Thoracic aorta (tissue), 2 donors: ENCODE measurements around the gene TCIRG1. TPM values are rescaled to one million over a fixed set of nuclear protein-coding genes. Genes with fewer than 3 reads are reported as not detected.

Experiments used
- ATAC-seq: fragments of 150-250 bp; one replicate; pipeline ENCODE4 v1.8.0; 2017; ENCODE audit warnings: low read depth; ENCODE audit not compliant: insufficient number of reproducible peaks, low FRiP score
- DNase-seq: peaks from one replicate; pipeline ENCODE4 v3.0.0-alpha.2; 2020; ENCODE audit warnings: low spot score
- H3K27ac ChIP-seq, 2 donors: fragments of 200-600 bp; sonication (generic); 1 replicate in 1 of 2; 2 replicates in 1 of 2; pipeline ENCODE4 v1.5.1; 2016; ENCODE audit warnings: mild to moderate bottlenecking in 2 of 2, moderate library complexity in 2 of 2
- H3K27me3 ChIP-seq: fragments of 200-600 bp; sonication (generic); replicated peaks from 2 replicates; pipeline ENCODE4 v1.6.0; 2016; ENCODE audit warnings: mild to moderate bottlenecking; ENCODE audit not compliant: insufficient read depth
- H3K36me3 ChIP-seq: fragments of 200-600 bp; sonication (generic); one replicate; pipeline ENCODE4 v1.5.1; 2016
- H3K4me1 ChIP-seq, 2 donors: fragments of 200-600 bp; sonication (generic); 1 replicate in 1 of 2; 2 replicates in 1 of 2; pipeline versions ENCODE4 v1.5.1 to v1.6.0; 2016; ENCODE audit warnings: low read depth in 2 of 2, mild to moderate bottlenecking in 1 of 2; ENCODE audit not compliant: control insufficient read depth in 1 of 2
- H3K4me3 ChIP-seq: fragments of 200-600 bp; sonication (generic); 2 replicates; pipeline ENCODE4 v1.5.1; 2016; ENCODE audit warnings: mild to moderate bottlenecking
- H3K9me3 ChIP-seq: fragments of 200-600 bp; sonication (generic); 2 replicates; pipeline ENCODE4 v1.5.1; 2016
- CTCF ChIP-seq: fragments of 200-600 bp; sonication (generic); IDR thresholded peaks from one replicate; pipeline ENCODE4 v1.5.1; 2019; ENCODE audit warnings: antibody characterized with exemption
- total RNA-seq, 2 donors: library from RNA; depleted of rRNA; stranded (reverse); fragments of >200 nt; gene quantifications; one replicate each; pipeline versions ENCODE4 v1.1.0 to v1.2.3, GENCODE V29; 2016

TCIRG1 gene
- total RNA-seq, 2 donors from 2014 or later: 167 to 281 TPM

GRCh38 chr11:68031144-68031464 is 7.7 kb upstream of the TCIRG1 start:
- Histone ChIP-seq H3K27me3 (no peaks in the 10 kb centered on the region), H3K4me3 (peak overlapping the region; percentile 97), H3K9me3 (no peaks in the 10 kb centered on the region), H3K36me3 (peaks cover 9% of the 10 kb centered on the region), H3K4me1 (peaks cover 12 to 22% of the 10 kb centered on the region in 2 donors), H3K27ac (peak overlapping the region; percentile 84 to 86)
- DNase-seq: no peak
- TF ChIP-seq CTCF: no peak
- no peak for ATAC-seq

- no peak overlapping the region for H3K4me3 ChIP-seq
- H3K27ac ChIP-seq: no peak overlapping the region
- no peak for TF ChIP-seq CTCF
- DNase-seq (no peak), ATAC-seq (no peak)
- peaks cover 9% of the 10 kb centered on the region for H3K36me3 ChIP-seq
- H3K9me3 ChIP-seq: no peaks in the 10 kb centered on the region
- no peaks in the 10 kb centered on the region for H3K27me3 ChIP-seq
- peaks cover 16 to 23% of the 10 kb centered on the region in 2 donors for H3K4me1 ChIP-seq
These were observed 6.8 kb upstream of the TCIRG1 start for GRCh38 chr11:68032003-68032402.

GRCh38 chr11:68032997-68033707 is 5.7 kb upstream of the TCIRG1 start:
- DNase-seq: no peak
- no peaks in the 10 kb centered on the region for H3K9me3 ChIP-seq
- ATAC-seq: no peak
- H3K27ac ChIP-seq: no peak overlapping the region
- peaks cover 9% of the 10 kb centered on the region for H3K36me3 ChIP-seq
- H3K27me3 ChIP-seq: no peaks in the 10 kb centered on the region
- TF ChIP-seq CTCF: no peak
- H3K4me3 ChIP-seq: no peak overlapping the region
- peaks cover 26 to 34% of the 10 kb centered on the region in 2 donors for H3K4me1 ChIP-seq

GRCh38 chr11:68033708-68034045 is 5.1 kb upstream of the TCIRG1 start:
- no peak for ATAC-seq
- Histone ChIP-seq H3K36me3 (peaks cover 9% of the 10 kb centered on the region), H3K4me1 (peaks cover 28 to 40% of the 10 kb centered on the region in 2 donors), H3K9me3 (no peaks in the 10 kb centered on the region), H3K27ac (no peak overlapping the region), H3K4me3 (no peak overlapping the region), H3K27me3 (no peaks in the 10 kb centered on the region)
- no peak for DNase-seq
- no peak for TF ChIP-seq CTCF

- DNase-seq (no peak), ATAC-seq (no peak)
- Histone ChIP-seq H3K27ac (no peak overlapping the region), H3K27me3 (no peaks in the 10 kb centered on the region), H3K4me1 (peaks cover 32 to 43% of the 10 kb centered on the region in 2 donors), H3K36me3 (peaks cover 9% of the 10 kb centered on the region), H3K4me3 (no peak overlapping the region), H3K9me3 (no peaks in the 10 kb centered on the region)
- no peak for TF ChIP-seq CTCF
These were observed 3.5 kb upstream of the TCIRG1 start for GRCh38 chr11:68035266-68035876.
